NCI-H2029 (cell line): ENCODE data around the gene SDF2L1.
"Not testable (repeated sequence)": the region's sequence is repeated elsewhere in the genome, so short reads cannot be mapped to it uniquely, and the experiment has no call there.

Source experiments
- DNase-seq: peaks from one replicate; lab custom pipeline; 2025; lab: John Stamatoyannopoulos, UW

SDF2L1 gene

DNA sequence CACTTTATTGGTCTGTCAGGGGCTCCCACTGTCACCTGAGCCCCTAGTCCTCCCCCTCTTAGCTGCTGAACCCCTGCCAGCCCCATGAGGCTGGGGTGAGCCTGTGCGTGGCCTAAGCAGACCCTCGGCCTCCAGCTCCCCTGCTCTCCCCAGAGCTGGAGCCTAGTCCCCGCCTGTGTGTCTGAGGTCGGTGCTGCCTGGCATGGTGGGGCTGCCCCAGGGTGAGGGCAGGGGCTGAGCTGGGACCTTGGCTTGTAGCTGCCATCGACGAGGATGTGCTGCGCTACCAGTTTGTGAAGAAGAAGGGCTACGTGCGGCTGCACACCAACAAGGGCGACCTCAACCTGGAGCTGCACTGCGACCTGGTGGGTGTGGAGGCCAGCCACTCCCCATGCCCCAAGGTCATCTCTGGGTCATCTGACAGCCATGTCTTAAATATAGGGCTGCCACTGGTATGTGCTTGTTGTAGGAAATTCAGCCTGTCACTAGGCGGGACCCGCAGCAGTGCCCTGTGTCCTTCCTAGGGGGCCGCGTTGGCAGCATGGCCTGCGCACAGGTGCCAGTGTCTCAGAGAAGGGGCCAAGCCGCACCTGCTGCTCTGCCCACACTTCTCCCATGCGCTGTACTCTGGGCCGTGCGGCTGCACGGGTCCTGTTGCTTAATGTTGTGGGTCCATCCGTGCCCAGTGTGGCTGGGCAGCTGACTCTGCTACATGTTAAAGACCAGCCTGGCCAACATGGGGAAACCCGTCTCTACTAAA, 44.7 kb downstream of the SDF2L1 start:
- DNase-seq = no peak

DNA sequence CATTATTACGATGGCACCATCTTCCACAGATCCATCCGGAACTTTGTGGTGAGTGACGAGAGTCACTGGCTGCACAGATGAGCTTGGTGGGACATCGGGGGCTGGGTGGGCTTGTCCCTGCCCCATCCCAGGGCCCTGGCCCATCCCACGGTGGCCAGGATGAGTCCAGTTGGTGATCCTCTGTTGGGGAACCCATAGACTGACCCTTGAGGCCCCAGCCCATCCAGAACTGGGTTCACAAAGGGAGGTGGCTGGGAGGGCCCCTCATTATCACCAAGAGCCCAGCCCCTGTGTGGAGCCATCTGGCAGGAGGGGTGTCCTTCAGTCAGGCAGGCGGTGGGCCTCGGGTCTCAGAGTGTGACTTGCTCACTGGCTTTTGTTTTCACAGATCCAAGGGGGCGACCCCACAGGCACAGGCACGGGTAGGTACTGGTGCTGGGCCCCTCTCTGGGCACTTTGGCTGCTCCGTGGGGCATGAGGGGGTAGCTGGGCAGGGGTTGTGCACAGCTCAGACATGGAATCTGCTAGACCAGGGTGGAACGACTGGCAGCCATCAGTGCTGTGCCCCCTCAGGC, 45.7 kb downstream of the SDF2L1 start:
- DNase-seq = no peak

DNA sequence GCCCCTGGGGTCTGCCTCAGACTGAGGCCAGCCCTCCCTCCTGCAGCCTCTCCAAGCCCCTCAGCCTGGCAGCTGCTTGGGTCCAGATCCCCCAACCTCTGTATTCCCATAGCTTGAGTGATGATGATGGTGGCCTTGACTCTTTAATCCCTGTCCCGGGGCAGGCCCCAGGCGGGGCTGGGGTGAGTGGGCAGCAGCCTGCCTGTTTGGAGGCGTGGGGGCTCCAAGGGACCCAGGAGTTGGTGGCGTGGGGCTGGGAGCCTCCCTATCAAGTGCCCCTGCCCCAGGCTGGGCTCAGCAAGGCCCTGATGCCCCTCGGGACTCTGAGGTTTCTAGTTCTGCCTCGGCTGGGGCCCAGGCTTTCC, 46.2 kb downstream of the SDF2L1 start:
- no peak for DNase-seq

DNA sequence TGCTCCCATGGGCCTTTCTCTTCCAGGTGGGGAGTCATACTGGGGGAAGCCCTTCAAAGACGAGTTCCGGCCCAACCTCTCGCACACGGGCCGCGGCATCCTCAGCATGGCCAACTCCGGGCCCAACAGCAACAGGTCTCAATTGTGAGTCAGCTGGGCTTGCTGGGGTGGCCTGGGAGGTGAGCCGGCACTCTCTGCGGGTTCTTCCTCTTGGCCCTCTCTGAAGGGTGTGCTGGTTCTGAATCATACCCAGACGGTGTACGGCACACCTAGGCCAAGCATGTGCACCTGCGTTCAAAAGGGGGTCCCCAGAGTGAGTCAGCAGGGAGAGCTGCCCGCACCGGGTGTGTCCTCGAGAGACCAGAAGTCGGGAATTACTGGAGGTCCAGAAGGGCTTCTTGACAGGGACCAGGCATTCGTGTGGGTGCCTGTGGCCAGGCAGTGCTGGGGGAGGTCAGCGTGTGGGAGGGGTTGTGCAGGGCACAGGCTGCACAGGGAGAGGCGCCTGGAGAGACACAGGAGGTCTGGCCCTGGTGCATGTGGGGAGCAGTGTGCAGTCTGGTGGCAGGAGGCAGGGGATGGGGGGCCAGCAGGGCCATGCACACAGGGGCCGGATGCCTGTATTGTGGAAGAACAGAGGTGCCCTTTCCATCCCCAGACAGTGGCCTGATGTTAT, 46.7 kb downstream of the SDF2L1 start:
- no peak for DNase-seq

DNA sequence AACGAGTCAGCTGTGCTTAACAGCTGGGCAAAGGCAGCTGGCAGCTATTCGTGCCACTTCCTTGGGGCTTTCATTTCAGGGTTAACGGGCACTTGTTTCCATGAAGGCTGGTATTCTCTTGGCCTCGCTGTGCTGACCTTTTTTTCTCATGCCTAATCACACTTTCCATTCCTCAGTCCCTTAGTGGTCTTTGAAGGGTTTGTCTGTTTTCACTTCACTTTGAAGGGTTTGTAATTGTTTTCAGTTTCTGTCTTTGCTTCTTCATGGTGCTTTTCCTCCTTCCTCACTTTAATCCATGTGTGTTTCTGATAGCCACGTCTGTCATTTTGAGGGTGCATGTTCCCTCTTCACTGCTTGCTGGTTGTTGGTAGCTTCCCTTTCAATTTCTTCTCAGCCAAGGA, 48.3 kb downstream of the SDF2L1 start:
- peak; percentile 7 for DNase-seq

DNA sequence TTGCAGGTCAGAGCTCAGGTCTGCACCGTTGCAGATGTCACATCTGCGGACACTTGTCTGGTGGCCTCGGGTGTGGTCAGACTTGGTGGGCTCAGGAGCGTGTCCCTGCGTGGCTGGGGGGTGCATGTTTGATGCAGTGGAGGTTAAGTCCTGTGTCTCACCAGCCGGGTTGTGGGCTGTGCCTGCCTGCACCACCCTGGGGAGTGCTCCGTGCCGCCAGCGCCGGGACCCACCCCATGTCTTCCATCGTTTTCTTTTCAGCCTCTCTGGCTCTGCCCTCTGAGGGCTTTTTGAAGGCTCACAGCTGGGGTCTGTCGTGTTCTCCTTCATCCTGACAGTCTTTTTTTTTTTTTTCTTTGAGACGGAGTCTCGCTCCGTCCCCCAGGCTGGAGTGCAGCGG, 49.7 kb downstream of the SDF2L1 start:
- no peak for DNase-seq

DNA sequence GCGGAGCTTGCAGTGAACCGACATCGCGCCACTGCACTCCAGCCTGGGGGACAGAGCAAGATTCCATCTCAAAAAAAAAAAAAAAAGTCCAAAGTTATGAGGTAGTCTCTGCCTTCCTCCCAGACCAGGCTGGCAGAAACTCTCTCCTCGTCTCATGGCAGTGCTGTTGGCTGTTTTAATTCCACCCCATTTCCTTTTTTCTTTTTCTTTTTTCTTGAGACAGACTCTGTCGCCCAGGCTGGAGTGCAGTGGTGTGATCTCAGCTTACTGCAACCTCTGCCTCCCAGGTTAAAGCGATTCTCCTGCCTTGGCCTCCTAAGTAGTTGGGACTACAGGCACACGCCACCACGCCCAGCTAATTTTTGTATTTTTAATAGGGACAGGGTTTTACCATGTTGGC, 50.8 kb downstream of the SDF2L1 start:
- not testable (repeated sequence) for DNase-seq

DNA sequence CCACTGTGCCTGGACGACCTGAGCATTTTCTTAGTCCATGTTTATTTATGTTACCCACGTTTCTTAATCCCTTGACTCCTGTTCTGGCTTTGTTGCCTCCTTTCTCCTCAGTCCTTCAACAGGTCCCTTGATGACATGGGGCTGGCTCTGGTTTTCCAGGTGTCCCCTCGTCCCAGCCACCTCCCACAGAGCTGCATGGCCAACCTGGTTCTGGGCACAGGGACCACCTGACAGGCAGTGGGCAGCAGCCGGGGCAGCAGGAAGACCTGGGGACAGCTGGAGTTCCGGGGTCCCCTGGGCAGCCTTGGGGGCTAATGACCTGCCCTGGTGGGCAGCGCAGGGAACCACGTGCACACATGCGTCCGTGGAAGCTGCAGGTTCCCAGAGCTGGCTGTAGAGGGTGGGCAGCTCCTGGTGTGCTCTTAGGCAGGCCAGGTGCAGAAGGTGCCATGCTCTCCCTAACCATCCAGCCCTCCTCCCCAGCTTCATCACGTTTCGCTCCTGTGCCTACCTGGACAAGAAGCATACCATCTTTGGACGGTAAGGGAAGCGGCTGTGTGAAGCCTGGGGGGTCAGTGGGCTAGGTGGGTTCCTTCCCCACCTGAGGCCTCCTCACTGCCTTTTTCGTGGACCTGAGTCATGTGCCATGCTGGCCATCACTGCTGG, 51.4 kb downstream of the SDF2L1 start:
- DNase-seq = no peak
